Parathyroid adenoma (tissue), 2 donors: ENCODE results near the gene TMEM132C.

Source experiments
- H2AFZ ChIP-seq: fragments of 300-600 bp; sonication (generic); one replicate; pipeline ENCODE4 v1.7.0; 2017; ENCODE audit warnings: antibody characterized with exemption, mild to moderate bottlenecking
- H3K27ac ChIP-seq: fragments of 300-600 bp; sonication (generic); one replicate; pipeline ENCODE4 v1.7.0; 2017
- H3K27me3 ChIP-seq: fragments of 300-600 bp; sonication (generic); one replicate; pipeline ENCODE4 v1.7.0; 2017; ENCODE audit warnings: low read length; ENCODE audit not compliant: control insufficient read depth, insufficient read depth
- H3K36me3 ChIP-seq: fragments of 300-600 bp; sonication (generic); one replicate; pipeline ENCODE4 v1.7.0; 2017; ENCODE audit warnings: low read length; ENCODE audit not compliant: control insufficient read depth, insufficient read depth
- H3K4me1 ChIP-seq: fragments of 300-600 bp; sonication (generic); one replicate; pipeline ENCODE4 v1.7.0; 2017; ENCODE audit warnings: control low read depth
- H3K4me2 ChIP-seq: fragments of 300-600 bp; sonication (generic); one replicate; pipeline ENCODE4 v1.7.0; 2017; ENCODE audit warnings: low read length
- H3K4me3 ChIP-seq: fragments of 300-600 bp; sonication (generic); one replicate; pipeline ENCODE4 v1.7.0; 2017; ENCODE audit warnings: low read depth, low read length
- H3K79me2 ChIP-seq: fragments of 300-600 bp; sonication (generic); one replicate; pipeline ENCODE4 v1.7.0; 2017; ENCODE audit warnings: control low read depth
- H3K9ac ChIP-seq: fragments of 300-600 bp; sonication (generic); one replicate; pipeline ENCODE4 v1.7.0; 2017; ENCODE audit warnings: mild to moderate bottlenecking
- H3K9me3 ChIP-seq: fragments of 300-600 bp; sonication (generic); one replicate; pipeline ENCODE4 v1.7.0; 2017; ENCODE audit warnings: low read length; ENCODE audit not compliant: control insufficient read depth
- CTCF ChIP-seq: fragments of 300-600 bp; sonication (generic); IDR thresholded peaks from one replicate; pipeline ENCODE4 v1.7.0; 2017; ENCODE audit warnings: antibody characterized with exemption, mild to moderate bottlenecking
- donor health status: primary hyperparathyroidism.

The TMEM132C gene

GRCh38 chr12:128463881-128464280 is 196.9 kb downstream of the TMEM132C start:
- Histone ChIP-seq H3K4me2 (no peak overlapping the region), H2AFZ (no peak overlapping the region), H3K36me3 (no peaks in the 10 kb centered on the region), H3K27ac (no peak overlapping the region), H3K27me3 (no peaks in the 10 kb centered on the region), H3K9me3 (no peaks in the 10 kb centered on the region), H3K9ac (no peak overlapping the region), H3K4me1 (no peaks in the 10 kb centered on the region), H3K4me3 (no peak overlapping the region), H3K79me2 (no peaks in the 10 kb centered on the region)
- TF ChIP-seq CTCF = no peak

- no peaks in the 10 kb centered on the region for H3K9me3 ChIP-seq
- H3K36me3 ChIP-seq = no peaks in the 10 kb centered on the region
- H3K4me2 ChIP-seq = no peak overlapping the region
- no peak overlapping the region for H2AFZ ChIP-seq
- no peak overlapping the region for H3K4me3 ChIP-seq
- TF ChIP-seq CTCF = no peak
- no peak overlapping the region for H3K27ac ChIP-seq
- H3K4me1 ChIP-seq = no peaks in the 10 kb centered on the region
- no peaks in the 10 kb centered on the region for H3K27me3 ChIP-seq
- H3K9ac ChIP-seq = no peak overlapping the region
- no peaks in the 10 kb centered on the region for H3K79me2 ChIP-seq
These were observed 200.9 kb downstream of the TMEM132C start for GRCh38 chr12:128467882-128468281.

GRCh38 chr12:128468926-128469325 is 202.0 kb downstream of the TMEM132C start:
- Histone ChIP-seq H2AFZ (no peak overlapping the region), H3K27me3 (no peaks in the 10 kb centered on the region), H3K4me3 (no peak overlapping the region), H3K9me3 (no peaks in the 10 kb centered on the region), H3K27ac (no peak overlapping the region), H3K4me1 (no peaks in the 10 kb centered on the region), H3K79me2 (no peaks in the 10 kb centered on the region), H3K4me2 (no peak overlapping the region), H3K9ac (no peak overlapping the region), H3K36me3 (no peaks in the 10 kb centered on the region)
- TF ChIP-seq CTCF = no peak

- no peaks in the 10 kb centered on the region for H3K9me3 ChIP-seq
- no peaks in the 10 kb centered on the region for H3K27me3 ChIP-seq
- H3K4me3 ChIP-seq = no peak overlapping the region
- H3K27ac ChIP-seq = no peak overlapping the region
- no peak overlapping the region for H2AFZ ChIP-seq
- TF ChIP-seq CTCF = no peak
- no peaks in the 10 kb centered on the region for H3K36me3 ChIP-seq
- no peak overlapping the region for H3K4me2 ChIP-seq
- no peak overlapping the region for H3K9ac ChIP-seq
- H3K4me1 ChIP-seq = no peaks in the 10 kb centered on the region
- H3K79me2 ChIP-seq = no peaks in the 10 kb centered on the region
These were observed 204.5 kb downstream of the TMEM132C start for GRCh38 chr12:128471491-128471890.

GRCh38 chr12:128474916-128475315 is 207.9 kb downstream of the TMEM132C start:
- no peak for TF ChIP-seq CTCF
- Histone ChIP-seq H3K9ac (no peak overlapping the region), H3K79me2 (no peaks in the 10 kb centered on the region)

More at GRCh38 chr12:128474916-128475315, 207.9 kb downstream of the TMEM132C start:
- H3K9me3 ChIP-seq = no peaks in the 10 kb centered on the region
- no peak overlapping the region for H3K4me2 ChIP-seq
- peaks cover 3% of the 10 kb centered on the region for H3K4me1 ChIP-seq
- no peaks in the 10 kb centered on the region for H3K27me3 ChIP-seq
- no peak overlapping the region for H2AFZ ChIP-seq
- H3K36me3 ChIP-seq = no peaks in the 10 kb centered on the region
- no peak overlapping the region for H3K27ac ChIP-seq
- H3K4me3 ChIP-seq = no peak overlapping the region
